GM12878 (cell line): ENCODE results near the gene JOSD2. TPM values are rescaled to one million over a fixed set of nuclear protein-coding genes. Genes with fewer than 3 reads are reported as not detected.

ENCODE experiments used
- ATAC-seq: fragments of 200-7000 bp; cut with Tn5 transposase; 3 replicates; pipeline ENCODE4 v1.9.1; 2020; ENCODE audit warnings: mild to moderate bottlenecking, moderate library complexity
- BruUV-seq: library from RNA; stranded (reverse); fragments of 400-500 nt; replicated peaks from 2 replicates; lab custom pipeline; 2021; lab: Mats Ljungman, UMichigan
- CTCF ChIA-PET: fragments of 300-600 bp; sonication (Branson Sonifier 250); formaldehyde crosslinking; extraction: SDS; loops from one replicate; lab custom pipeline; 2021; ENCODE audit warnings: inconsistent platforms; lab: Yijun Ruan, JAX
- POLR2A ChIA-PET: fragments of 350-600 bp; formaldehyde crosslinking; extraction: SDS; loops from one replicate; lab custom pipeline; 2021; ENCODE audit warnings: inconsistent platforms; lab: Charles Lee
- RAD21 ChIA-PET: fragments of 300-600 bp; sonication (Branson Sonifier 250); formaldehyde crosslinking; loops from one replicate; lab custom pipeline; 2023; ENCODE audit warnings: antibody characterized with exemption; ENCODE audit not compliant: unreplicated experiment; lab: Charles Lee
- SMC1A ChIA-PET: fragments of 300-600 bp; sonication (Branson Sonifier 250); formaldehyde crosslinking; loops from one replicate; lab custom pipeline; 2023; ENCODE audit not compliant: unreplicated experiment, uncharacterized antibody; lab: Charles Lee
- DNase-seq: peaks from one replicate; pipeline ENCODE4 v3.0.0-alpha.2; 2011; ENCODE audit warnings: low read depth, low spot score
- FAIRE-seq: peaks from 3 replicates; lab custom pipeline; 2011; peaks lifted over from hg19 to GRCh38; lab: Jason Lieb, UNC
- H2AFZ ChIP-seq: 2 replicates; pipeline ENCODE4 v1.6.0; 2011; ENCODE audit warnings: low read depth, low read length, control low read depth; ENCODE audit not compliant: control insufficient read depth
- H3K27ac ChIP-seq: 2 replicates; pipeline ENCODE4 v1.5.1; 2011; ENCODE audit warnings: control low read depth; ENCODE audit not compliant: control insufficient read depth, insufficient read depth
- H3K27me3 ChIP-seq, 2 experiments: replicated peaks in 1 of 2; 2 replicates each; pipeline versions ENCODE4 v1.6.0 to v1.6.1; 2011; ENCODE audit warnings: low read length in 1 of 2; ENCODE audit not compliant: control insufficient read depth in 2 of 2, insufficient read depth in 2 of 2
- H3K36me3 ChIP-seq, 2 experiments: 2 replicates each; pipeline ENCODE4 v1.5.1; 2011; ENCODE audit warnings: low read length in 1 of 2; ENCODE audit not compliant: control insufficient read depth in 2 of 2, insufficient read depth in 2 of 2
- H3K4me1 ChIP-seq: 2 replicates; pipeline ENCODE4 v1.6.1; 2011; ENCODE audit warnings: mild to moderate bottlenecking, low read length, moderate library complexity, mixed read lengths; ENCODE audit not compliant: control insufficient read depth, insufficient read depth
- H3K4me2 ChIP-seq: 2 replicates; pipeline ENCODE4 v1.6.0; 2011; ENCODE audit warnings: control low read depth; ENCODE audit not compliant: control insufficient read depth, insufficient read depth
- H3K4me3 ChIP-seq: fragments of 200-600 bp; sonication (generic); 2 replicates; pipeline ENCODE4 v1.5.1; 2016
- H3K79me2 ChIP-seq: 2 replicates; pipeline ENCODE4 v1.6.0; 2011; ENCODE audit warnings: low read length; ENCODE audit not compliant: control insufficient read depth, insufficient read depth
- H3K9ac ChIP-seq: 2 replicates; pipeline ENCODE4 v1.8.0; 2011; ENCODE audit warnings: low read length, control low read depth, mixed read lengths; ENCODE audit not compliant: control insufficient read depth, insufficient read depth
- H3K9me3 ChIP-seq: replicated peaks from 3 replicates; pipeline ENCODE4 v1.5.1; 2011; ENCODE audit warnings: mild to moderate bottlenecking, low read length; ENCODE audit not compliant: control insufficient read depth, insufficient read depth
- H4K20me1 ChIP-seq: 2 replicates; pipeline ENCODE4 v1.6.0; 2011; ENCODE audit not compliant: control insufficient read depth, insufficient read depth
- ASH2L ChIP-seq: fragments of 300-600, 200-600 bp; sonication (generic); IDR thresholded peaks from 2 replicates; pipeline ENCODE4 v1.6.1; 2017; ENCODE audit warnings: low read depth, mild to moderate bottlenecking, borderline replicate concordance
- ATF3 ChIP-seq: IDR thresholded peaks from 2 replicates; pipeline ENCODE4 v1.6.1; 2011; ENCODE audit warnings: low read depth, mild to moderate bottlenecking, low read length, moderate library complexity, borderline replicate concordance; ENCODE audit errors: extremely low read depth
- CBX5 ChIP-seq: sonication (generic); IDR thresholded peaks from 2 replicates; pipeline ENCODE4 v1.6.1; 2016; ENCODE audit warnings: low read depth, moderate library complexity, mild to moderate bottlenecking, inconsistent platforms
- EGR1 ChIP-seq, 2 experiments: IDR thresholded peaks; 1 replicate in 1 of 2; 2 replicates in 1 of 2; pipeline ENCODE4 v1.6.1; 2011 to 2012; ENCODE audit warnings: low read depth in 2 of 2, low read length in 2 of 2, borderline replicate concordance in 1 of 2, mild to moderate bottlenecking in 1 of 2, moderate library complexity in 1 of 2
- ETV6 ChIP-seq, 2 experiments: fragments of 450-650 bp in 1 of 2; IDR thresholded peaks in 1 of 2; conservative IDR thresholded peaks in 1 of 2; 2 replicates each; pipeline ENCODE4 v1.6.1; 2014; ENCODE audit warnings: antibody characterized with exemption in 1 of 2, borderline replicate concordance in 1 of 2, low read depth in 1 of 2, mild to moderate bottlenecking in 1 of 2, moderate library complexity in 1 of 2
- IKZF2 ChIP-seq, 2 experiments: fragments of 450-650 bp; IDR thresholded peaks; 2 replicates each; pipeline ENCODE4 v1.6.1; 2017; ENCODE audit warnings: mild to moderate bottlenecking in 2 of 2, moderate library complexity in 2 of 2
- NKRF ChIP-seq: fragments of 450-650 bp; conservative IDR thresholded peaks from 2 replicates; pipeline ENCODE4 v1.6.1; 2017; ENCODE audit warnings: mild to moderate bottlenecking, moderate library complexity
- NR2C1 ChIP-seq: fragments of 450-650 bp; IDR thresholded peaks from 2 replicates; pipeline ENCODE4 v1.6.1; 2017; ENCODE audit warnings: antibody characterized with exemption, mild to moderate bottlenecking, moderate library complexity
- NRF1 ChIP-seq: conservative IDR thresholded peaks from 2 replicates; pipeline ENCODE4 v1.6.1; 2011; ENCODE audit warnings: mild to moderate bottlenecking, low read depth, low read length, improper control_type of control experiment
- POU2F2 ChIP-seq: IDR thresholded peaks from 3 replicates; pipeline ENCODE4 v1.6.1; 2011; ENCODE audit warnings: low read depth, mild to moderate bottlenecking, low read length, borderline replicate concordance
- STAT3 ChIP-seq: IDR thresholded peaks from 2 replicates; pipeline ENCODE4 v1.6.1; 2011; ENCODE audit warnings: low read depth, low read length, improper control_type of control experiment
- ZNF622 ChIP-seq: fragments of 450-650 bp; IDR thresholded peaks from 2 replicates; pipeline ENCODE4 v1.6.1; 2017; ENCODE audit warnings: mild to moderate bottlenecking, inconsistent platforms
- ZZZ3 ChIP-seq: IDR thresholded peaks from 2 replicates; pipeline ENCODE4 v1.6.1; 2011; ENCODE audit warnings: low read depth; ENCODE audit not compliant: control insufficient read depth, insufficient read length
- WGBS: methylation state at CpG from one replicate; pipeline ENCODE4 v1.1.6; 2016; ENCODE audit warnings: low lambda C conversion rate; ENCODE audit not compliant: insufficient replicate concordance, insufficient coverage; ENCODE audit errors: missing lambda C conversion rate; 5-methylcytosine and 5-hydroxymethylcytosine counted together
- in situ Hi-C: fragments of 300-500 bp; cut with MboI; formaldehyde crosslinking; loops from 9 replicates; pipeline ENCODE4 v1.14.3; 2018; ENCODE audit warnings: mixed read lengths
- intact Hi-C: fragments of 100-400 bp; cut with micrococcal nuclease; formaldehyde crosslinking; loops from one replicate; pipeline ENCODE4 v1.14.2; 2022; ENCODE audit not compliant: unreplicated experiment
- polyA plus RNA-seq, 11 experiments: library from polyadenylated mRNA; depleted of rRNA in 4 of 11; unstranded in 6 of 11; stranded (reverse) in 5 of 11; fragments of >200 nt; fragmentation: Nextera tagmentation in 4 of 11; fragmentation: Illumina TruSeq in 1 of 11; extraction: Ambion mirVana in 4 of 11; extraction: Trizol in 1 of 11; gene quantifications; 1 replicate in 1 of 11; 2 replicates in 10 of 11; pipeline versions ENCODE4 v1.2.1 to v1.2.3, GENCODE V29; 2011 to 2016; ENCODE audit warnings: inconsistent platforms in 2 of 11, missing spikeins in 2 of 11, low read depth in 1 of 11
- total RNA-seq, 4 experiments: library from RNA; depleted of rRNA in 3 of 4; stranded (reverse); fragments of >200 nt in 3 of 4; fragmentation: Illumina TruSeq in 1 of 4; extraction: Trizol in 1 of 4; gene quantifications; 2 replicates each; pipeline versions ENCODE4 v1.2.1 to v1.2.3, GENCODE V29; 2013 to 2021
- TF ChIP-seq, protein P1 (sequence below): fragments of 450-650 bp; IDR thresholded peaks from 2 replicates; pipeline ENCODE4 v1.6.1; 2017; ENCODE audit warnings: antibody characterized with exemption, mild to moderate bottlenecking, moderate library complexity
- TF ChIP-seq, protein P2 (sequence below): fragments of 450-650 bp; IDR thresholded peaks from 2 replicates; pipeline ENCODE4 v1.6.1; 2014; ENCODE audit warnings: mild to moderate bottlenecking

Gene JOSD2
- total and polyA plus RNA-seq, 10 of the 15 experiments (the other 5 are each of a cell fraction or from before 2014, with no cell fraction given): 0.91 to 26.7 (median 13.0) TPM

- in situ Hi-C loops: loop anchor here (5.0 kb wide), 1 partner anchor 98 kb away; the partner anchor contains the start of gene NAPSA
- Histone ChIP-seq H3K36me3 (no peaks in the 10 kb centered on the region), H4K20me1 (no peaks in the 10 kb centered on the region), H3K4me2 (no peak overlapping the region), H3K9ac (no peak overlapping the region), H3K27me3 (no peaks in the 10 kb centered on the region), H3K4me3 (no peak overlapping the region), H3K4me1 (peaks cover 15% of the 10 kb centered on the region), H2AFZ (no peak overlapping the region), H3K27ac (no peak overlapping the region), H3K9me3 (no peaks in the 10 kb centered on the region), H3K79me2 (no peaks in the 10 kb centered on the region)
- ChIA-PET RAD21 (interaction anchor here (1.3 kb wide), 1 partner anchor 108 kb away, joined by 3 read pairs; no protein-coding TSS in a partner anchor), POLR2A (no interaction called here), CTCF (interaction anchor here (0.8 to 1.7 kb wide), 3 partner anchors 14 to 108 kb away, joined by 3 to 5 read pairs (median 3); partner anchors contain the start of gene JOSD2), SMC1A (no interaction called here)
- no peak for ATAC-seq
- 72% methylated on average over 11 of the region's 13 CpGs for WGBS
- no peak for TF ChIP-seq NR2C1
- TF ChIP-seq POU2F2: no peak
- TF ChIP-seq CBX5: no peak
- TF ChIP-seq, protein P1, sequence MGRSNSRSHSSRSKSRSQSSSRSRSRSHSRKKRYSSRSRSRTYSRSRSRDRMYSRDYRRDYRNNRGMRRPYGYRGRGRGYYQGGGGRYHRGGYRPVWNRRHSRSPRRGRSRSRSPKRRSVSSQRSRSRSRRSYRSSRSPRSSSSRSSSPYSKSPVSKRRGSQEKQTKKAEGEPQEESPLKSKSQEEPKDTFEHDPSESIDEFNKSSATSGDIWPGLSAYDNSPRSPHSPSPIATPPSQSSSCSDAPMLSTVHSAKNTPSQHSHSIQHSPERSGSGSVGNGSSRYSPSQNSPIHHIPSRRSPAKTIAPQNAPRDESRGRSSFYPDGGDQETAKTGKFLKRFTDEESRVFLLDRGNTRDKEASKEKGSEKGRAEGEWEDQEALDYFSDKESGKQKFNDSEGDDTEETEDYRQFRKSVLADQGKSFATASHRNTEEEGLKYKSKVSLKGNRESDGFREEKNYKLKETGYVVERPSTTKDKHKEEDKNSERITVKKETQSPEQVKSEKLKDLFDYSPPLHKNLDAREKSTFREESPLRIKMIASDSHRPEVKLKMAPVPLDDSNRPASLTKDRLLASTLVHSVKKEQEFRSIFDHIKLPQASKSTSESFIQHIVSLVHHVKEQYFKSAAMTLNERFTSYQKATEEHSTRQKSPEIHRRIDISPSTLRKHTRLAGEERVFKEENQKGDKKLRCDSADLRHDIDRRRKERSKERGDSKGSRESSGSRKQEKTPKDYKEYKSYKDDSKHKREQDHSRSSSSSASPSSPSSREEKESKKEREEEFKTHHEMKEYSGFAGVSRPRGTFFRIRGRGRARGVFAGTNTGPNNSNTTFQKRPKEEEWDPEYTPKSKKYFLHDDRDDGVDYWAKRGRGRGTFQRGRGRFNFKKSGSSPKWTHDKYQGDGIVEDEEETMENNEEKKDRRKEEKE: no peak
- no peak for TF ChIP-seq ETV6 (conservative IDR thresholded peaks at IDR 0.05 in 1 of 2, IDR thresholded peaks at IDR 0.05 in 1 of 2; ENCODE audit: borderline replicate concordance in 1 of 2, low read depth in 1 of 2)
- no peak for TF ChIP-seq IKZF2 (IDR thresholded peaks at IDR 0.05)
- TF ChIP-seq ASH2L: no peak
- TF ChIP-seq NRF1: no peak
- TF ChIP-seq, protein P2, sequence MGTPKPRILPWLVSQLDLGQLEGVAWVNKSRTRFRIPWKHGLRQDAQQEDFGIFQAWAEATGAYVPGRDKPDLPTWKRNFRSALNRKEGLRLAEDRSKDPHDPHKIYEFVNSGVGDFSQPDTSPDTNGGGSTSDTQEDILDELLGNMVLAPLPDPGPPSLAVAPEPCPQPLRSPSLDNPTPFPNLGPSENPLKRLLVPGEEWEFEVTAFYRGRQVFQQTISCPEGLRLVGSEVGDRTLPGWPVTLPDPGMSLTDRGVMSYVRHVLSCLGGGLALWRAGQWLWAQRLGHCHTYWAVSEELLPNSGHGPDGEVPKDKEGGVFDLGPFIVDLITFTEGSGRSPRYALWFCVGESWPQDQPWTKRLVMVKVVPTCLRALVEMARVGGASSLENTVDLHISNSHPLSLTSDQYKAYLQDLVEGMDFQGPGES: no peak
- no peak for TF ChIP-seq STAT3
- TF ChIP-seq NKRF: no peak
- no peak for TF ChIP-seq ZNF622
- TF ChIP-seq ATF3: no peak
- TF ChIP-seq EGR1 (IDR thresholded peaks at IDR 0.05; ENCODE audit: borderline replicate concordance in 1 of 2, low read depth in 2 of 2, low read length in 2 of 2): no peak
- TF ChIP-seq ZZZ3: no peak
- DNase-seq: no peak
- no TSS peak for BruUV-seq
- no peak for FAIRE-seq
- intact Hi-C loops: no loop called here
Measured at GRCh38 chr19:50465000-50465399, 46.0 kb downstream of the JOSD2 start.
